A549 treated with CpdA at 1 μM for 4 hours (cell line): ENCODE data around the gene GP9. TPM values are rescaled to one million over a fixed set of nuclear protein-coding genes. Genes with fewer than 3 reads are reported as not detected.

Experiments
- total RNA-seq: library from RNA; stranded (reverse); fragments of 200-300 nt; extraction: Qiagen RNA extraction; gene quantifications from 5 replicates; pipeline ENCODE4 v1.2.3, GENCODE V29; 2022; ENCODE audit warnings: low read depth

GP9 gene
- total RNA-seq = not detected in 5 replicates

DNA sequence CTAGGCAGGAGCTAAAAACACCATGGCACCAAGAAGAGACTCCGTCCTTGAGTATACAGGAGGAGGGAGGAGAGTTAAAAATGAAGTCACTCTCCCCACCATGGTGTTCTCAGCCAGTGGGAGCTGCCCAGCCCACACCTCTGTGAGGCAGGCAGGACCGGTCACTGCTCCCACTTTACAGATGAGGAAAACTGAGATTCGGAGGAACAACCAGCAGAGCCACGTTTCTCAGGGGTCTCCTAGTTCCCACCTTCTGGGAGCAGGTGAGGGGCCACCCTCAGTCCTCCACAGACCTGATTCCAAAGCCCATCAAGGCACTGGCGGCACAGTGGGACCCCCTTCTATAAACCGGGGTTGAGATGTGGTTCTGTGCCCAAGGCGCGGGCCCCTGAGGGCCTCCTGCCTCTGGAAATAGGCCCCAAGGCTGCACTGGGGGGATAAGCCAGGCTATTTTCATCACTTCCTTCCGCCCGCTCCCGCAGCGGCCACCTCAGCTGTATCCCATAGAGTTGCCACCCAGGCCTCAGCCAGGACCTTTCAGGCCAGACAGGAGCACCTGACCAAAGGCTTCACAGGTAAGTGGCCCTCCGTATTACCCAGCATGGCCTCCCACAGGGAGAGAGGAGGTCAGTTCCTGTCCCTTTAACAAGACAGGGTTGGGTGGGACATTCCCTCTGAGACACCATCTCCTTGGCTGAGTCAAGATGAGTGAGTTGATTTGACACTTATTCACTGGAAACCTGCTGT is at the start of gene GP9:
GP9 (plus strand) TSS at position 504 of the 747 bp plus-strand sequence. CDS start 961 bp downstream, outside the sequence.

Other genes starting within 250 kb of the GP9 start
- 21.5 to 29.0 TPM (median 24.9 TPM) in 5 replicates for gene ACAD9, start 181.2 kb upstream of the GP9 start, total RNA-seq
- gene CFAP92, start 66.7 kb upstream of the GP9 start, total RNA-seq = 0.03 to 0.25 TPM in 2 of 5 replicates, not detected in the others
- gene EFCC1, start 59.5 kb upstream of the GP9 start, total RNA-seq = 0.06 TPM in 1 of 5 replicates, not detected in the others
- 2.3 to 5.3 TPM (median 4.3 TPM) in 5 replicates for gene RAB43, start 61.0 kb downstream of the GP9 start, total RNA-seq
- 22.2 to 25.5 TPM (median 22.7 TPM) in 5 replicates for gene ISY1, start 100.3 kb downstream of the GP9 start, total RNA-seq
- gene CNBP, start 123.1 kb downstream of the GP9 start, total RNA-seq = 316 to 353 TPM (median 336 TPM) in 5 replicates
- 70.0 to 84.5 TPM (median 80.6 TPM) in 5 replicates for gene COPG1, start 188.8 kb downstream of the GP9 start, total RNA-seq
- 40.7 to 43.9 TPM (median 41.7 TPM) in 5 replicates for gene HMCES, start 218.1 kb downstream of the GP9 start, total RNA-seq